ENCODE data around the gene FOXN4.

The FOXN4 gene

DNA sequence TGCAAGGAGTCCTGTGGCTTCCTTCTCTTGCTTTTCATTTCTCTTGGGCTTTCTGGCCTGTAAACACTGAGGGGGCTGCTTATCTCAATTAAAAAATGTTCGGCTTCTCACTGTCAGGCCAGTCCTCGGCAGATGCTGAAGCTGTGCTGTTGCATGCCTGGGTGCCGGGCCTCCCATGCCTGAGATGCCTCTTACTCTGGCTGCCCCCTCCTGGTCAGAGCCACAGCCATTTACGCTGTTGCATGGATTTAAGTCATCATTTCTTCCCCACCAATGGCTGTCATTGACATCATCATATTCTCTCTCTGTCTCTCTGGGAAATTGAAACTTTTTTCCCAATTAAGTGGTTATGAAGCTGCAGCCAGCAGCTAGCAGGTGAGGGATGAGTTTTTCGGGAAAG is 53.7 kb downstream of the FOXN4 start:
- no peak for DNase-seq (ENCODE audit: low spot score)
- H3K4me3 ChIP-seq = no peak overlapping the region
- no peak overlapping the region for H3K27ac ChIP-seq
- TF ChIP-seq, protein P1, sequence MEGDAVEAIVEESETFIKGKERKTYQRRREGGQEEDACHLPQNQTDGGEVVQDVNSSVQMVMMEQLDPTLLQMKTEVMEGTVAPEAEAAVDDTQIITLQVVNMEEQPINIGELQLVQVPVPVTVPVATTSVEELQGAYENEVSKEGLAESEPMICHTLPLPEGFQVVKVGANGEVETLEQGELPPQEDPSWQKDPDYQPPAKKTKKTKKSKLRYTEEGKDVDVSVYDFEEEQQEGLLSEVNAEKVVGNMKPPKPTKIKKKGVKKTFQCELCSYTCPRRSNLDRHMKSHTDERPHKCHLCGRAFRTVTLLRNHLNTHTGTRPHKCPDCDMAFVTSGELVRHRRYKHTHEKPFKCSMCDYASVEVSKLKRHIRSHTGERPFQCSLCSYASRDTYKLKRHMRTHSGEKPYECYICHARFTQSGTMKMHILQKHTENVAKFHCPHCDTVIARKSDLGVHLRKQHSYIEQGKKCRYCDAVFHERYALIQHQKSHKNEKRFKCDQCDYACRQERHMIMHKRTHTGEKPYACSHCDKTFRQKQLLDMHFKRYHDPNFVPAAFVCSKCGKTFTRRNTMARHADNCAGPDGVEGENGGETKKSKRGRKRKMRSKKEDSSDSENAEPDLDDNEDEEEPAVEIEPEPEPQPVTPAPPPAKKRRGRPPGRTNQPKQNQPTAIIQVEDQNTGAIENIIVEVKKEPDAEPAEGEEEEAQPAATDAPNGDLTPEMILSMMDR (IDR thresholded peaks at IDR 0.05) = no peak

DNA sequence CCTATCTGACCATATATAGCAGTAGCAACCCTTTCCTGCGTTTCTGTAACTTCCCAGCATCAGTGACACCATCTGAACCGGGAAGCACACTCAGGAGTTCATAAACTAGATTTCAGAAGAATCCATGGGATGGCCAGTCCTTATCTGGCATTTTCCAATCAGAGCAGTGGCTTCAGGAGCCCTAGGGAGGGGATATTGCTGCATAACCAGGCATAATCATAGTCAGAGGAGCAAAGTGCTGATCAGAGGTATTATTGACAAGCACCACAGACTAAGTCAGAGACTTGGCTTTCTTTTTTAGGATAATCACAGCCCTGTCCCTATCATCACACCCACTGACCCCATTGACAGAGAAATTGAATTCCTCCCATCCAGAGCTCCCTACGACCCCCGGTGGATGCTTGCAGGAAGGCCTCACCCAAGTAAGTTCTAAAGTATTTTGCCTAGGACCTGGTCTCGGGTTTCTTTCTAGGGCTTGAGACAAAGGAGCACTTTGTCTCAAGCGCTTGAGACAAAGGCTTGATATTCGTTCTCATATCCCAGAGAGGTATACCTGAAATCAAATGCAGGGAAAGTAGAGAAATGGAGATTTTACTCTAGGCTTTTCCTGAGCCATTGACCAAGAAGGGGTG is 55.1 kb downstream of the FOXN4 start:
- no peak for DNase-seq (ENCODE audit: low spot score)
- H3K4me3 ChIP-seq = no peak overlapping the region
- TF ChIP-seq, protein P1 (IDR thresholded peaks at IDR 0.05) = no peak
- no peak overlapping the region for H3K27ac ChIP-seq

DNA sequence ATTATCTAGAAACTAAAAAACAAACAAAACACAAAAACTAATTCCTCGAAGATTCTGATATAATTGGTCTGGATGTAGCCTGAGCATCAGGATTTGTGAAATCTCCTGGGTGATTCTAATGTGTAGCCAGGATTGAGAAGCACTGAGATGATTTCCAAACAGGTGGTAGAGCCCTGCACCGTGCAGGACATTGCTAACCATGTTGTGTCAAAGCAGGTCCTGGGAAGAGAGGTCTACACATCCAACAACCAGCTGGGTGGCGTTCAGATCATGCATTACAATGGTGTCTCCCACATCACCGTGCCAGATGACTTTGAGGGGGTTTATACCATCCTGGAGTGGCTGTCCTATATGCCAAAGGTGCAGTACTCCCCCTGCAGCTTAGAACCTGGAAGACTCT is 56.3 kb downstream of the FOXN4 start:
- DNase-seq (ENCODE audit: low spot score) = no peak
- TF ChIP-seq, protein P1 (IDR thresholded peaks at IDR 0.05) = no peak
- H3K27ac ChIP-seq = no peak overlapping the region
- H3K4me3 ChIP-seq = no peak overlapping the region

DNA sequence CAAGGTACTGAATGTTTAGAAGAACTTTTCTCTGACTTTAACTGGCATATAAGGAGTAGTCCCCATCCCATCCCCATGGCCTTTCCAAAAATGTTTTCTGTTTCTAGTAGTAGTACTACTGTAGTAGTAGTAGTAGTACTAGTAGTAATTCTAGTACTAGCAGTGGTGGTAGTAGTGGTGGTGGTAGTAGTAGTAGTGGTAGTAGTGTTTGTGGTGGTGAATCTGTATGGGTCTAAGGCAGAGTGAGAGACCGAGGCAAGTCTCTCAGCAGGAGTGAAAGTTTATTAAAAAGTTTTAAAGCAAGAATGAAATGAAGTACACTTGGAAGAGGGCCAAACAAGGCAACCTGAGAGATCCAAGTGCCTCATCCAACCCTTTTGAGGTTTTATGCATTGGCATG is 58.6 kb downstream of the FOXN4 start:
- Histone ChIP-seq H3K4me3 (no peak overlapping the region), H3K27ac (no peak overlapping the region)
- TF ChIP-seq, protein P1 (IDR thresholded peaks at IDR 0.05) = no peak
- DNase-seq (ENCODE audit: low spot score) = no peak

DNA sequence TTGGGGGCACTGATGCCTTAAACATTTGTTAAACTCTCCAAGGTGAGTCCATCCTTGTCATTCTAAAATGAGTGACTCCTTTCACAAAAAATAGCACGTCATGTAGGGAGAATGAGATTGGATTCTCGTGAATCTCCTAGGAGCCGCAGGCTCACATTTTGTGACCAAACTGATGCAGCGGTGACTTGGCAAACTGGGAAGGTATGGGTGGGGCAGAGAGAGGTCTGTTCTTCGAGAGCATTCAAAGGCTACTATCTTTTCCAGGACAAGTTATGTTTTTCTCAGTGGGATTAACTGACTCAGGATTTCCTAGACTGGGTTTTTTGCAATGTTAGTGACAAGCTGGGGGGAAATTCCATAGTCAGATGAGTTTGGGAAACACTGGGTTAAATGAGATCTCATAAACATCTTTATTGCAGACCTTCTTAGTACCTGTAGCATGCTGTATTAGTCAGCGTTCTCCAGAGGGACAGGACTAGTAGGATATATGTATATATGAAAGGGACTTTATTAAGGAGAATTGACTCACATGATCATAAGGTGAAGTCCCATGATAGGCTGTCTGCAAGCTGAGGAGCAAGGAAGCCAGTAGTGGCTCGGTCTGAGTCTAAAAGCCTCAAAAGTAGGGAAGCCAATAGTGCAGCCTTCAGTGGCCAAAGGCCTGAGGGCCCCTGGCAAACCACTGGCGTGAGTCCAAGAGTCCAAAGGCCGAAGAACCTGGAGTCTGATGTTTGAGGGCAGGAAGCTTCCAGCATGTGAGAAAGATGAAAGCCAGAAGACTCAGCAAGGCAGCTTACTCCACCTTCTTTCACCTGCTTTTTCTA is 61.0 kb downstream of the FOXN4 start:
- Histone ChIP-seq H3K4me3 (no peak overlapping the region), H3K27ac (no peak overlapping the region)
- no peak for DNase-seq (ENCODE audit: low spot score)
- TF ChIP-seq, protein P1 (IDR thresholded peaks at IDR 0.05) = no peak

DNA sequence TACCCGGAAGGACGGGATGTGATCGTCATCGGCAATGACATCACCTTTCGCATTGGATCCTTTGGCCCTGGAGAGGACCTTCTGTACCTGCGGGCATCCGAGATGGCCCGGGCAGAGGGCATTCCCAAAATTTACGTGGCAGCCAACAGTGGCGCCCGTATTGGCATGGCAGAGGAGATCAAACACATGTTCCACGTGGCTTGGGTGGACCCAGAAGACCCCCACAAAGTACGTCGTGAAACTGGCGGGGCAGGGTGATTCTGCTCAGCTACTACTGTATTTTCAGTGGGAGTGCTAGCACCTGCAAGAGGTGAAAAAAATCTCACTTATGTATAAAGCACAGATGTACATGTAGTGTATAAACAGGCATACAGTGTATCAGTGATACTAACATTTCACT is 62.9 kb downstream of the FOXN4 start:
- TF ChIP-seq, protein P1 (IDR thresholded peaks at IDR 0.05) = no peak
- Histone ChIP-seq H3K27ac (no peak overlapping the region), H3K4me3 (no peak overlapping the region)
- no peak for DNase-seq (ENCODE audit: low spot score)

DNA sequence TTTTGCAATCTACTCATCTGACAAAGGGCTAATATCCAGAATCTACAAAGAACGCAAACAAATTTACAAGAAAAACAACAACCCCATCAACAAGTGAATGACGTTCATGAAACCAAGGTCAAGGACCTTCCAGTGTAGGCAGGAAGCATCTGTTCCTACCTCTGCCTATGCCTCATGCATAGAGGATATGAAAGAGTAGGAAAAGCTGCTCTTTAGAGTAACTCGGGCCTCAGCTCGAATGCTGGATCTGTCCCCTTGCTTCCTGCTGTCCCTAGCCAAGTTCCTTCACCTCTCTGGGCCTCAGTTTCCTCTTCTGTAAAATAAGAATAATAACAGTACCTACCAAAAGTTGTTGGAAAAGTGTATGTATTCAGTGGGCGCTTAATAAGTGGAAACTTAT is 65.0 kb downstream of the FOXN4 start:
- Histone ChIP-seq H3K4me3 (no peak overlapping the region), H3K27ac (no peak overlapping the region)
- no peak for DNase-seq (ENCODE audit: low spot score)
- TF ChIP-seq, protein P1 (IDR thresholded peaks at IDR 0.05) = no peak
